DND-41 (cell line): Measurements from ENCODE around the gene CXCL8.

ENCODE experiments used
- ATAC-seq: fragments of 200-7000 bp; cut with Tn5 transposase; 3 replicates; pipeline ENCODE4 v1.9.1; 2021; ENCODE audit warnings: low read depth; ENCODE audit not compliant: insufficient read depth
- DNase-seq: peaks from one replicate; pipeline ENCODE4 v3.0.0-alpha.2; 2020
- H2AFZ ChIP-seq: 2 replicates; pipeline ENCODE4 v1.6.0; 2012; ENCODE audit warnings: low read depth, low read length
- H3K27ac ChIP-seq: 2 replicates; pipeline ENCODE4 v1.5.1; 2012; ENCODE audit warnings: low read length, inconsistent platforms
- H3K27me3 ChIP-seq: fragments of 200-600 bp; sonication (generic); 2 replicates; pipeline ENCODE4 v1.6.0; 2012; ENCODE audit warnings: low read length, mild to moderate bottlenecking, inconsistent platforms; ENCODE audit not compliant: insufficient read depth, poor library complexity
- H3K36me3 ChIP-seq: 2 replicates; pipeline ENCODE4 v1.5.1; 2012; ENCODE audit warnings: low read length, inconsistent platforms; ENCODE audit not compliant: insufficient read depth
- H3K4me1 ChIP-seq: 2 replicates; pipeline ENCODE4 v1.5.1; 2012; ENCODE audit warnings: mild to moderate bottlenecking, low read length; ENCODE audit not compliant: insufficient read depth
- H3K4me2 ChIP-seq: 2 replicates; pipeline ENCODE4 v1.6.0; 2012; ENCODE audit warnings: mild to moderate bottlenecking, moderate library complexity, low read length, inconsistent platforms; ENCODE audit not compliant: insufficient read depth
- H3K4me3 ChIP-seq, 2 experiments: fragments of 200-600 bp in 1 of 2; shearing (Covaris generic) in 1 of 2; 2 replicates each; pipeline ENCODE4 v1.5.1; 2012 to 2016; ENCODE audit warnings: inconsistent platforms in 2 of 2, low read length in 2 of 2, mild to moderate bottlenecking in 2 of 2, low read depth in 1 of 2, moderate library complexity in 1 of 2
- H3K79me2 ChIP-seq: 2 replicates; pipeline ENCODE4 v1.6.0; 2012; ENCODE audit warnings: low read length, inconsistent platforms; ENCODE audit not compliant: insufficient read depth
- H3K9ac ChIP-seq: 2 replicates; pipeline ENCODE4 v1.6.0; 2012; ENCODE audit warnings: low read depth, mild to moderate bottlenecking, inconsistent platforms, low read length, moderate library complexity
- H3K9me3 ChIP-seq: 2 replicates; pipeline ENCODE4 v1.5.1; 2012; ENCODE audit warnings: low read length, moderate library complexity, mild to moderate bottlenecking, inconsistent platforms; ENCODE audit not compliant: insufficient read depth, severe bottlenecking
- H4K20me1 ChIP-seq: 2 replicates; pipeline ENCODE4 v1.6.0; 2012; ENCODE audit warnings: low read length; ENCODE audit not compliant: insufficient read depth
- CTCF ChIP-seq: IDR thresholded peaks from 2 replicates; pipeline ENCODE4 v1.5.1; 2012; ENCODE audit warnings: borderline replicate concordance, low read length, moderate library complexity, mild to moderate bottlenecking; ENCODE audit not compliant: poor library complexity, severe bottlenecking; ENCODE audit errors: extremely low read depth
- EZH2 ChIP-seq: IDR thresholded peaks from 3 replicates; pipeline ENCODE4 v1.6.1; 2012; ENCODE audit warnings: borderline replicate concordance, low read depth, mild to moderate bottlenecking, moderate library complexity, low read length, inconsistent platforms; ENCODE audit not compliant: severe bottlenecking

The CXCL8 gene

GRCh38 chr4:73702796-73703287, 37.5 kb upstream of the CXCL8 start:
- TF ChIP-seq CTCF: no peak
- TF ChIP-seq EZH2: no peak
- DNase-seq (no peak), ATAC-seq (no peak)
- Histone ChIP-seq H3K27ac (no peak overlapping the region), H2AFZ (no peak overlapping the region), H3K4me1 (peaks cover 9% of the 10 kb centered on the region), H3K4me3 (no peak overlapping the region), H3K4me2 (no peak overlapping the region), H3K36me3 (no peaks in the 10 kb centered on the region), H3K9ac (no peak overlapping the region), H3K9me3 (no peaks in the 10 kb centered on the region), H4K20me1 (no peaks in the 10 kb centered on the region), H3K27me3 (no peaks in the 10 kb centered on the region), H3K79me2 (no peaks in the 10 kb centered on the region)

GRCh38 chr4:73703320-73703719, 37.0 kb upstream of the CXCL8 start:
- Histone ChIP-seq H3K9ac (no peak overlapping the region), H3K27ac (no peak overlapping the region), H3K9me3 (no peaks in the 10 kb centered on the region), H3K27me3 (no peaks in the 10 kb centered on the region), H3K4me1 (peaks cover 14% of the 10 kb centered on the region), H3K36me3 (no peaks in the 10 kb centered on the region), H3K79me2 (no peaks in the 10 kb centered on the region), H3K4me3 (no peak overlapping the region), H4K20me1 (no peaks in the 10 kb centered on the region), H2AFZ (no peak overlapping the region; the same call in 1 of the 2 replicates), H3K4me2 (no peak overlapping the region)
- DNase-seq: no peak
- TF ChIP-seq CTCF (no peak), EZH2 (no peak)
- no peak for ATAC-seq

- TF ChIP-seq EZH2: no peak
- no peak overlapping the region for H3K27ac ChIP-seq
- no peaks in the 10 kb centered on the region for H3K9me3 ChIP-seq
- H3K4me2 ChIP-seq: no peak overlapping the region
- H3K4me3 ChIP-seq: no peak overlapping the region
- no peak overlapping the region for H2AFZ ChIP-seq
- H3K27me3 ChIP-seq: no peaks in the 10 kb centered on the region
- DNase-seq (no peak), ATAC-seq (no peak)
- peaks cover 19% of the 10 kb centered on the region for H3K4me1 ChIP-seq
- no peaks in the 10 kb centered on the region for H3K36me3 ChIP-seq
- H4K20me1 ChIP-seq: no peaks in the 10 kb centered on the region
- H3K9ac ChIP-seq: no peak overlapping the region
- no peaks in the 10 kb centered on the region for H3K79me2 ChIP-seq
These were observed 35.9 kb upstream of the CXCL8 start for GRCh38 chr4:73704314-73705055.

- Histone ChIP-seq H3K4me2 (no peak overlapping the region), H3K4me1 (peaks cover 19% of the 10 kb centered on the region), H4K20me1 (no peaks in the 10 kb centered on the region), H3K9me3 (no peaks in the 10 kb centered on the region), H3K36me3 (no peaks in the 10 kb centered on the region), H3K27me3 (no peaks in the 10 kb centered on the region), H3K79me2 (no peaks in the 10 kb centered on the region), H2AFZ (no peak overlapping the region), H3K9ac (no peak overlapping the region), H3K4me3 (no peak overlapping the region), H3K27ac (no peak overlapping the region)
- ATAC-seq: no peak
- TF ChIP-seq CTCF: no peak
- DNase-seq: no peak
These were observed 35.3 kb upstream of the CXCL8 start for GRCh38 chr4:73705056-73705432.
